ENCODE data around the gene WDR49.

DNA sequence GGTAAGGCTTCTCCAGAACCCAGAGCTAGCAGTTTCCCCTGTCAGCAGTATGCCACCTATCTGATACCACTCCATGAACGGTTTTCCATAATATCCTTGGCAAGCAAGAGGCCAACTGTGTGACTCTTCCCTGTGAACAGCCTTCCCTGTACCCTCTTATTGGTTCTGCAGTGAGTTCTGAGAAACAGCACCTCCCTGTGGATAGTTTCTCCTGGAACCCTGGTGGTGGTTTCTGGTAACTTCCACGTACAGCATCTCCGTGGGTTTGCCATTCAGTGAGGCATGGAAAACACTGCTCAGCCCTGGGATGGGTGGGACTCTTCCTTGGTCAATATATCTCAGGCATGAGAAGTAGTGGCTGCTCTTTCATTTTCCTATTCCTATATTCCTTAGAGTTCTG lies 160.5 kb downstream of the WDR49 start:
- TF ChIP-seq EZH2 (IDR thresholded peaks at IDR 0.05) (no peak), SP1 (IDR thresholded peaks at IDR 0.05; ENCODE audit: low read depth) (no peak), REST (IDR thresholded peaks at IDR 0.05; ENCODE audit: low read depth) (no peak), YY1 (IDR thresholded peaks at IDR 0.05; ENCODE audit: extremely low read depth, insufficient replicate concordance, low read depth, low read length) (no peak), POLR2A (IDR thresholded peaks at IDR 0.05; ENCODE audit: borderline replicate concordance, extremely low read depth, insufficient read depth, insufficient read length) (no peak), RAD21 (IDR thresholded peaks at IDR 0.05; ENCODE audit: low read depth) (peak; percentile 25; the same call in 1 of the 2 replicates), POLR2AphosphoS5 (IDR thresholded peaks at IDR 0.05; ENCODE audit: low read depth, low read length) (no peak), CBX3 (IDR thresholded peaks at IDR 0.05; ENCODE audit: low read depth) (no peak), JUND (IDR thresholded peaks at IDR 0.05) (no peak)
- TF ChIP-seq, protein P1, sequence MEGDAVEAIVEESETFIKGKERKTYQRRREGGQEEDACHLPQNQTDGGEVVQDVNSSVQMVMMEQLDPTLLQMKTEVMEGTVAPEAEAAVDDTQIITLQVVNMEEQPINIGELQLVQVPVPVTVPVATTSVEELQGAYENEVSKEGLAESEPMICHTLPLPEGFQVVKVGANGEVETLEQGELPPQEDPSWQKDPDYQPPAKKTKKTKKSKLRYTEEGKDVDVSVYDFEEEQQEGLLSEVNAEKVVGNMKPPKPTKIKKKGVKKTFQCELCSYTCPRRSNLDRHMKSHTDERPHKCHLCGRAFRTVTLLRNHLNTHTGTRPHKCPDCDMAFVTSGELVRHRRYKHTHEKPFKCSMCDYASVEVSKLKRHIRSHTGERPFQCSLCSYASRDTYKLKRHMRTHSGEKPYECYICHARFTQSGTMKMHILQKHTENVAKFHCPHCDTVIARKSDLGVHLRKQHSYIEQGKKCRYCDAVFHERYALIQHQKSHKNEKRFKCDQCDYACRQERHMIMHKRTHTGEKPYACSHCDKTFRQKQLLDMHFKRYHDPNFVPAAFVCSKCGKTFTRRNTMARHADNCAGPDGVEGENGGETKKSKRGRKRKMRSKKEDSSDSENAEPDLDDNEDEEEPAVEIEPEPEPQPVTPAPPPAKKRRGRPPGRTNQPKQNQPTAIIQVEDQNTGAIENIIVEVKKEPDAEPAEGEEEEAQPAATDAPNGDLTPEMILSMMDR (IDR thresholded peaks at IDR 0.05 in 2 of 3, conservative IDR thresholded peaks at IDR 0.05 in 1 of 3; ENCODE audit: borderline replicate concordance in 1 of 3, insufficient read depth in 1 of 3, low read depth in 2 of 3, low read length in 2 of 3) = peak; percentile 84 to 92 (median 90)
